Natural killer cell (primary cell): ENCODE measurements around the gene ADGRD1. TPM values are rescaled to one million over a fixed set of nuclear protein-coding genes. Genes with fewer than 3 reads are reported as not detected.

Experiments used
- ATAC-seq, 3 donors: fragments of 150-1000 bp in 2 of 3; fragments of 200-7000 bp in 1 of 3; cut with Tn5 transposase; 1 replicate in 1 of 3; 2 replicates in 2 of 3; pipeline ENCODE4 v1.10.0; 2021; ENCODE audit warnings: mild to moderate bottlenecking in 2 of 3, moderate library complexity in 2 of 3
- DNase-seq, 2 donors: peaks; one replicate each; pipeline versions ENCODE4 v3.0.0 to v3.0.0-alpha.2; 2013 to 2021; ENCODE audit warnings: mixed read lengths in 1 of 2
- H3K27ac ChIP-seq: one replicate; pipeline ENCODE4 v1.5.1; 2013; ENCODE audit warnings: mild to moderate bottlenecking, low read length
- H3K27me3 ChIP-seq: one replicate; pipeline ENCODE4 v1.6.1; 2013; ENCODE audit warnings: low read length; ENCODE audit not compliant: control insufficient read depth, insufficient read depth
- H3K36me3 ChIP-seq: one replicate; pipeline ENCODE4 v1.6.1; 2013; ENCODE audit warnings: low read length; ENCODE audit not compliant: control insufficient read depth, insufficient read depth
- H3K4me1 ChIP-seq: one replicate; pipeline ENCODE4 v1.6.1; 2013; ENCODE audit warnings: low read length; ENCODE audit not compliant: control insufficient read depth, insufficient read depth
- H3K4me3 ChIP-seq: one replicate; pipeline ENCODE4 v1.5.1; 2013; ENCODE audit warnings: low read length
- H3K9me3 ChIP-seq: one replicate; pipeline ENCODE4 v1.6.1; 2013; ENCODE audit warnings: low read length; ENCODE audit not compliant: control insufficient read depth, insufficient read depth
- H3K27ac Mint-ChIP-seq, 2 donors: one replicate each; pipeline ENCODE4 v1.8.0; 2022; ENCODE audit warnings: mild to moderate bottlenecking in 2 of 2, mixed read lengths in 2 of 2, moderate library complexity in 1 of 2
- H3K27me3 Mint-ChIP-seq, 2 donors: one replicate each; pipeline ENCODE4 v1.8.0; 2022; ENCODE audit warnings: low read depth in 2 of 2, mixed read lengths in 2 of 2
- H3K36me3 Mint-ChIP-seq: one replicate; pipeline ENCODE4 v1.8.0; 2022; ENCODE audit warnings: mixed read lengths
- H3K4me1 Mint-ChIP-seq, 2 donors: one replicate each; pipeline ENCODE4 v1.8.0; 2022; ENCODE audit warnings: mixed read lengths in 2 of 2
- H3K4me3 Mint-ChIP-seq: one replicate; pipeline ENCODE4 v1.8.0; 2022; ENCODE audit warnings: mild to moderate bottlenecking, moderate library complexity, mixed read lengths
- H3K9me3 Mint-ChIP-seq, 2 donors: one replicate each; pipeline ENCODE4 v1.8.0; 2022; ENCODE audit warnings: mixed read lengths in 2 of 2
- CTCF ChIP-seq: fragments of 200-600 bp; IDR thresholded peaks from one replicate; pipeline ENCODE4 v1.8.0; 2022; ENCODE audit warnings: antibody characterized with exemption
- WGBS: methylation state at CpG from one replicate; pipeline ENCODE4 v1.1.7; 2013; ENCODE audit warnings: missing lambda C conversion rate; ENCODE audit not compliant: insufficient coverage; 5-methylcytosine and 5-hydroxymethylcytosine counted together
- intact Hi-C: fragments of 100-400 bp; cut with micrococcal nuclease; formaldehyde crosslinking; loops from one replicate; pipeline ENCODE4 v1.14.2; 2022
- total RNA-seq, 4 donors: library from RNA; stranded (reverse); fragments of 120-200 nt in 1 of 4; gene quantifications; one replicate each; pipeline versions ENCODE4 v1.2.3 to v1.2.4, GENCODE V29; 2013 to 2022

ADGRD1 gene
- total RNA-seq, 3 donors from 2014 or later (not counting 1 experiment from before 2014, with no cell fraction given) = 0.50 to 3.9 (median 1.4) TPM

- Mint-ChIP-seq H3K27ac (no peak overlapping the region), H3K9me3 (no peaks in the 10 kb centered on the region), H3K27me3 (no peaks in the 10 kb centered on the region), H3K4me1 (no peaks in the 10 kb centered on the region), H3K4me3 (no peak overlapping the region), H3K36me3 (no peaks in the 10 kb centered on the region)
- Histone ChIP-seq H3K27me3 (no peaks in the 10 kb centered on the region), H3K4me3 (no peak overlapping the region), H3K27ac (no peak overlapping the region), H3K4me1 (peaks cover 1% of the 10 kb centered on the region), H3K36me3 (no peaks in the 10 kb centered on the region), H3K9me3 (no peaks in the 10 kb centered on the region)
- DNase-seq (no peak), ATAC-seq (no peak)
- intact Hi-C loops = no loop called here
- no peak for TF ChIP-seq CTCF
- 87% methylated on average over 26 of the region's 26 CpGs for WGBS
Measured at GRCh38 chr12:131008131-131008912, 54.6 kb downstream of the ADGRD1 start.

- Mint-ChIP-seq H3K4me3 (no peak overlapping the region), H3K4me1 (no peaks in the 10 kb centered on the region)
Measured at GRCh38 chr12:131008913-131009270, 55.2 kb downstream of the ADGRD1 start.

GRCh38 chr12:131009595-131010395 is 56.1 kb downstream of the ADGRD1 start:
- H3K9me3 ChIP-seq = no peaks in the 10 kb centered on the region
- Mint-ChIP-seq H3K27me3 (no peaks in the 10 kb centered on the region), H3K9me3 (no peaks in the 10 kb centered on the region), H3K4me1 (no peaks in the 10 kb centered on the region), H3K4me3 (no peak overlapping the region), H3K27ac (no peak overlapping the region), H3K36me3 (no peaks in the 10 kb centered on the region)
- TF ChIP-seq CTCF = no peak
- H3K27me3 ChIP-seq = no peaks in the 10 kb centered on the region
- ATAC-seq (no peak), DNase-seq (no peak)
- no peaks in the 10 kb centered on the region for H3K36me3 ChIP-seq
- H3K27ac ChIP-seq = no peak overlapping the region
- no peaks in the 10 kb centered on the region for H3K4me1 ChIP-seq
- WGBS = 89% methylated on average over 21 of the region's 21 CpGs
- intact Hi-C loops = no loop called here
- no peak overlapping the region for H3K4me3 ChIP-seq

More at GRCh38 chr12:131008913-131009270, 55.2 kb downstream of the ADGRD1 start:
- Histone ChIP-seq H3K27me3 (no peaks in the 10 kb centered on the region), H3K4me3 (no peak overlapping the region), H3K4me1 (no peaks in the 10 kb centered on the region), H3K27ac (no peak overlapping the region), H3K9me3 (no peaks in the 10 kb centered on the region), H3K36me3 (no peaks in the 10 kb centered on the region)
- Mint-ChIP-seq H3K27ac (no peak overlapping the region), H3K9me3 (no peaks in the 10 kb centered on the region), H3K27me3 (no peaks in the 10 kb centered on the region), H3K36me3 (no peaks in the 10 kb centered on the region)
- WGBS = 91% methylated on average over 17 of the region's 17 CpGs
- intact Hi-C loops = no loop called here
- DNase-seq (no peak), ATAC-seq (peak in 1 of 3 donors; percentile 15)
- no peak for TF ChIP-seq CTCF
